ENCODE results near the gene CDHR2.
"Not testable (repeated sequence)": the region's sequence is repeated elsewhere in the genome, so short reads cannot be mapped to it uniquely, and the experiment has no call there.

The CDHR2 gene

GRCh38 chr5:176596689-176597416 lies 47.7 kb downstream of the CDHR2 start:
- DNase-seq (ENCODE audit: low read depth): no peak

GRCh38 chr5:176597417-176598389 lies 48.6 kb downstream of the CDHR2 start:
- DNase-seq (ENCODE audit: low read depth): no peak

- not testable (repeated sequence) for DNase-seq (ENCODE audit: low read depth)
Measured at GRCh38 chr5:176599749-176600430, 50.7 kb downstream of the CDHR2 start.

- DNase-seq (ENCODE audit: low read depth): no peak
Measured at GRCh38 chr5:176601901-176602482, 52.9 kb downstream of the CDHR2 start.

GRCh38 chr5:176603091-176603490 lies 53.9 kb downstream of the CDHR2 start:
- no peak for DNase-seq (ENCODE audit: low read depth)

- DNase-seq (ENCODE audit: low read depth): no peak
Measured at GRCh38 chr5:176606032-176606431, 56.9 kb downstream of the CDHR2 start.

- DNase-seq (ENCODE audit: low read depth): no peak
Measured at GRCh38 chr5:176606875-176607274, 57.7 kb downstream of the CDHR2 start.

- no peak for DNase-seq (ENCODE audit: low read depth)
Measured at GRCh38 chr5:176608142-176608705, 59.1 kb downstream of the CDHR2 start.

- DNase-seq (ENCODE audit: low read depth): peak; percentile 45
Measured at GRCh38 chr5:176608937-176609723, 60.0 kb downstream of the CDHR2 start.

- DNase-seq (ENCODE audit: low read depth): peak; percentile 73
Measured at GRCh38 chr5:176609724-176610434, 60.7 kb downstream of the CDHR2 start, which contains the start of gene GPRIN1. Gene GPRIN1, minus strand, starts transcription at chr5:176610156. Its CDS starts 10,322 bp downstream, at chr5:176599834.

- no peak for DNase-seq (ENCODE audit: low read depth)
Measured at GRCh38 chr5:176610435-176610773, 61.3 kb downstream of the CDHR2 start.

- DNase-seq (ENCODE audit: low read depth): peak; percentile 88
Measured at GRCh38 chr5:176611435-176611834, 62.3 kb downstream of the CDHR2 start.

- DNase-seq (ENCODE audit: low read depth): no peak
Measured at GRCh38 chr5:176612008-176612407, 62.9 kb downstream of the CDHR2 start.

- no peak for DNase-seq (ENCODE audit: low read depth)
Measured at GRCh38 chr5:176612855-176613254, 63.7 kb downstream of the CDHR2 start.

GRCh38 chr5:176614805-176615478 lies 65.8 kb downstream of the CDHR2 start:
- peak; percentile 82 for DNase-seq (ENCODE audit: low read depth)

GRCh38 chr5:176616511-176616910 lies 67.4 kb downstream of the CDHR2 start:
- DNase-seq (ENCODE audit: low read depth): no peak

- no peak for DNase-seq (ENCODE audit: low read depth)
Measured at GRCh38 chr5:176618783-176619182, 69.6 kb downstream of the CDHR2 start.

GRCh38 chr5:176619203-176619568 lies 70.0 kb downstream of the CDHR2 start:
- DNase-seq (ENCODE audit: low read depth): peak; percentile 79

GRCh38 chr5:176619569-176620332 lies 70.6 kb downstream of the CDHR2 start:
- no peak for DNase-seq (ENCODE audit: low read depth)

All from ELR (cell line).